GM19438 (cell line): Measurements from ENCODE around the gene FAM131C.
"Not testable (repeated sequence)": the region's sequence is repeated elsewhere in the genome, so short reads cannot be mapped to it uniquely, and the experiment has no call there.

Experiments used
- ATAC-seq: cut with Tn5 transposase; IDR thresholded peaks from one replicate; pipeline ENCODE4 v1.9.1; 2021; ENCODE audit warnings: low read depth; ENCODE audit not compliant: unreplicated experiment

FAM131C gene

GRCh38 chr1:16042654-16043053 lies 30.8 kb downstream of the FAM131C start:
- ATAC-seq = not testable (repeated sequence)

- no peak for ATAC-seq
Measured at GRCh38 chr1:16042096-16042495, 31.4 kb downstream of the FAM131C start.

GRCh38 chr1:16041200-16041599 lies 32.3 kb downstream of the FAM131C start:
- no peak for ATAC-seq

- ATAC-seq = not testable (repeated sequence)
Measured at GRCh38 chr1:16039871-16040270, 33.6 kb downstream of the FAM131C start.

GRCh38 chr1:16038620-16038912 lies 34.9 kb downstream of the FAM131C start:
- ATAC-seq = no peak

GRCh38 chr1:16036461-16036860 lies 37.0 kb downstream of the FAM131C start:
- not testable (repeated sequence) for ATAC-seq

- not testable (repeated sequence) for ATAC-seq
Measured at GRCh38 chr1:16033103-16033632, 40.3 kb downstream of the FAM131C start.

- no peak for ATAC-seq
Measured at GRCh38 chr1:16032388-16033102, 40.9 kb downstream of the FAM131C start.

- ATAC-seq = no peak
Measured at GRCh38 chr1:16031551-16031950, 41.9 kb downstream of the FAM131C start.

- no peak for ATAC-seq
Measured at GRCh38 chr1:16029288-16029687, 44.2 kb downstream of the FAM131C start.

GRCh38 chr1:16029003-16029268 lies 44.5 kb downstream of the FAM131C start:
- ATAC-seq = not testable (repeated sequence)

GRCh38 chr1:16028237-16029002 lies 45.0 kb downstream of the FAM131C start:
- ATAC-seq = no peak

GRCh38 chr1:16026723-16027484 lies 46.5 kb downstream of the FAM131C start:
- ATAC-seq = no peak

GRCh38 chr1:16026302-16026701 lies 47.1 kb downstream of the FAM131C start:
- ATAC-seq = not testable (repeated sequence)

- no peak for ATAC-seq
Measured at GRCh38 chr1:16023050-16023653, 50.3 kb downstream of the FAM131C start.

GRCh38 chr1:16022393-16022792 lies 51.1 kb downstream of the FAM131C start:
- no peak for ATAC-seq

- no peak for ATAC-seq
Measured at GRCh38 chr1:16021681-16022080, 51.8 kb downstream of the FAM131C start, which contains the start of gene CLCNKA. Gene CLCNKA, plus strand, starts transcription at chr1:16022036. Its CDS starts 584 bp downstream, at chr1:16022620.

GRCh38 chr1:16020878-16021277 lies 52.6 kb downstream of the FAM131C start:
- ATAC-seq = not testable (repeated sequence)

- no peak for ATAC-seq
Measured at GRCh38 chr1:16020325-16020724, 53.1 kb downstream of the FAM131C start.

- no peak for ATAC-seq
Measured at GRCh38 chr1:16019644-16020277, 53.7 kb downstream of the FAM131C start.
